ENCODE measurements around the gene DSCAM.

DSCAM gene

DNA sequence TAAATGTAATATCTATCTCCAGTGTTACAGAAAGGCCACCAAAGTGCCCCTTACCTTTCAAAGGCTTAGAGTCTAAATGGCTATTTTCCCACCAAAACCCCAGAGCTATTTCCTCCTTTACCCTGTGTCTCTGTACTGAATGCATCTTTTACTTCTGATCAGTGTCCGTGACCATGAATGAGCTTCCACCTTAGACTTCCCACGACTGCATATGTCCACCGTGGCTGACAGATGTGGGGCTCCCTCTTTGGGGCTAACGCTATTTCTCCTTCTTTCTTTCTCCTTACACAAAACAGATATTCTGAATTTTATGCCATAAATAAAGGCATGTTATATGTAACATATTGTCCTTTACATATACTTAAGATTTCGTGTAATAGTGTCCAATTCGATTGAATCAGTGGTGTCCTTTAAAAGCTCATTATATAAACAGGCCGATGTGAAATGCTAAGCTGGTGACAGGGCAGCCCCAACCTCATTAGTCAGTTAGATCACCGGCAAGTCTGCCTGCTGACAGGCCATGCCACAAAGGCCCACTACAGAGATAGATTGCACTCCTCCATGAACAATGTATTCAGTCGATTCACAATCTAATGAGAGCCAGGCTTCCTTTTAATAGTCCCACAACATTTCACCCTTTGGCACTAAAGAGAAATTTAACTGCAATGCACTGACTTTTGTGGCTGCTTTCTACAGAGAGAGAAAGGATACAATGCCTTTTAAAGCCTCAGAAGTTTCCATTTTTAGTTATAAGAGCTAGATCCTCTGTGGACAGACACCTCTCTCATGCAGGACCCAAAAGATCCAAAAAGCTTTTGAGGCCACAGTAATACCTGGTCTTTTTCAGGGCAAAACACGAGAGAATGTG lies 681.8 kb downstream of the DSCAM start:
- no peak for DNase-seq (ENCODE audit: low read depth)
- H3K4me3 ChIP-seq (replicated peaks; ENCODE audit: low read depth, low read length), result no peak overlapping the region
- TF ChIP-seq, protein P1, sequence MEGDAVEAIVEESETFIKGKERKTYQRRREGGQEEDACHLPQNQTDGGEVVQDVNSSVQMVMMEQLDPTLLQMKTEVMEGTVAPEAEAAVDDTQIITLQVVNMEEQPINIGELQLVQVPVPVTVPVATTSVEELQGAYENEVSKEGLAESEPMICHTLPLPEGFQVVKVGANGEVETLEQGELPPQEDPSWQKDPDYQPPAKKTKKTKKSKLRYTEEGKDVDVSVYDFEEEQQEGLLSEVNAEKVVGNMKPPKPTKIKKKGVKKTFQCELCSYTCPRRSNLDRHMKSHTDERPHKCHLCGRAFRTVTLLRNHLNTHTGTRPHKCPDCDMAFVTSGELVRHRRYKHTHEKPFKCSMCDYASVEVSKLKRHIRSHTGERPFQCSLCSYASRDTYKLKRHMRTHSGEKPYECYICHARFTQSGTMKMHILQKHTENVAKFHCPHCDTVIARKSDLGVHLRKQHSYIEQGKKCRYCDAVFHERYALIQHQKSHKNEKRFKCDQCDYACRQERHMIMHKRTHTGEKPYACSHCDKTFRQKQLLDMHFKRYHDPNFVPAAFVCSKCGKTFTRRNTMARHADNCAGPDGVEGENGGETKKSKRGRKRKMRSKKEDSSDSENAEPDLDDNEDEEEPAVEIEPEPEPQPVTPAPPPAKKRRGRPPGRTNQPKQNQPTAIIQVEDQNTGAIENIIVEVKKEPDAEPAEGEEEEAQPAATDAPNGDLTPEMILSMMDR (IDR thresholded peaks at IDR 0.05; ENCODE audit: low read length, missing control alignments), result no peak

DNA sequence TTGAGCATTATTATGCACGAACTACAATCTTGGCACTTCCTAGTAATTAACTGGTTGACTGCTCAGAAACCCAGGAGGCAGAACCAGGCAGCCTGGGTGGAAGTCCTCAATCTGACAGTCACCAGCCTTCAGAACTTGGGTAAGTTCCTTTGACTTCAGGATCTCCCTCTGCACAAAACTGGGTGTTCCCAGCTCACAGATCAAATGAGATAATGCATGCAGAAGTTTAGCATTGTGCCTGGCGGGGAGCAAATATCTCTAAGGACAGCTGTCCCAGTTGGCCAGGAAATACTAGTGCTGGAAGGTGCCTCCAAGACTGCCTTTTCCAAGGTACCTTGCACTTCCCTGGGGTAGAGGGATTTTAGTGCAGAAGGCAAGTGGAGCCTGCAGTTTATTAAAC lies 684.9 kb downstream of the DSCAM start:
- no peak for DNase-seq (ENCODE audit: low read depth)
- TF ChIP-seq, protein P1 (IDR thresholded peaks at IDR 0.05; ENCODE audit: low read length, missing control alignments), result no peak
- H3K4me3 ChIP-seq (replicated peaks; ENCODE audit: low read depth, low read length), result no peak overlapping the region

DNA sequence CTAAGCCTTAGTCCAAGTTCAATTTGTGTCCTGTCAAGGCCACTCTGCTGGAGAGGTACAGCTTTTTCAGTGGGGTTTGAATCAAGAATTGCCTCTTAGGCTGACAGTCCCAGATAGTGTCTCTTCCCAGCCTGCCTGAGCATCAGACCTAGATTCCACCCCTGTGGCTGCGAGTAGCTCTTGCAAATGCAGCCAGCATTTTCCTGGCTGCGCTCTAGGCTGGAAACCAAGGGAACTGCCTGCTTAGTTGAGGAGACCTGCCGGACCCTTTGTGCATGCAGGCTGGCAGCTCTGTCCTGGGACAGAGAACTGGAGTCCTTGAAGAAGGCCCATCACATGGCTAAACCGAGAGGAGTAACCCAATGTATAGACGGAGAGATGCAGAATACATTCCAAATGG lies 686.0 kb downstream of the DSCAM start:
- DNase-seq (ENCODE audit: low read depth), result no peak
- no peak overlapping the region for H3K4me3 ChIP-seq (replicated peaks; ENCODE audit: low read depth, low read length)
- TF ChIP-seq, protein P1 (IDR thresholded peaks at IDR 0.05; ENCODE audit: low read length, missing control alignments), result no peak

DNA sequence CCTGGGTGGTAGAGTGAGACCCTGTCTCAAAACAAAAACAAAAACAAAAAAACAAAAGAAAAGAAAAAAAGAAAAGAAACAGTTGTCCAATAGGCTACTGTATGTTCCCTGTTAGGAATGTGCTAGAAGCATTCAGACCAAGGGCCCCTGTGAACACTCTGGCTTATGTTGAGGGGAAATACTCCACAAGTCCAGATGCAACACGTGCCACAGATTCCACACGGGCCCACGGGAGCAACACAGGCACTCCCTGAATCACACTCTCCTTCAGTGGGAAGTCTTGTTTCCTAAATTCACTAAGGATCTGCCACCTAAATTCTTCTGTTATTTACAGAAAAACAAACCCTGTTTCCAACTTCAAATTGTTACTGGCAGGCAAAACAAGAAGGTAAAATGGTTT lies 688.6 kb downstream of the DSCAM start:
- no peak for DNase-seq (ENCODE audit: low read depth)
- TF ChIP-seq, protein P1 (IDR thresholded peaks at IDR 0.05; ENCODE audit: low read length, missing control alignments), result no peak
- H3K4me3 ChIP-seq (replicated peaks; ENCODE audit: low read depth, low read length), result no peak overlapping the region

DNA sequence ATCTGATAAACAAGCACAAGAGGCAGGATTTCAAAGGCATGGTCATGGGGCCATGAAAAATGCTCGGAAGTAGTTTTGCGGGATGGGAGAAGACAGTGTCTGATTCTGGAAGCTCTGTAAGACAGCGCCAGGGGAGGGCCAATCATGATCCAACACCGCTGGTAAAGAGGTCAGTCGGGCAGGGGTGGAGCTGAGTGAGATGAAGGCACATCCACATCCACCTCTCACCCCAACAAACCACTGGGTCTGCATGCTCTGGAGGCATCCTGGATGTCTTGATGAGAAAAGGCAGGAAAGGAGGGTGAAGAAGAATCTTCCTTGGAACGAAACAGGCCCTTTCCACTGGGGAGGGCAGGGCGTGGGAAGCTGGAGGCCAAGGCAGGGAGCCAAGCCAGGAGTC lies 691.4 kb downstream of the DSCAM start:
- TF ChIP-seq, protein P1 (IDR thresholded peaks at IDR 0.05; ENCODE audit: low read length, missing control alignments), result no peak
- DNase-seq (ENCODE audit: low read depth), result no peak
- H3K4me3 ChIP-seq (replicated peaks; ENCODE audit: low read depth, low read length), result no peak overlapping the region

DNA sequence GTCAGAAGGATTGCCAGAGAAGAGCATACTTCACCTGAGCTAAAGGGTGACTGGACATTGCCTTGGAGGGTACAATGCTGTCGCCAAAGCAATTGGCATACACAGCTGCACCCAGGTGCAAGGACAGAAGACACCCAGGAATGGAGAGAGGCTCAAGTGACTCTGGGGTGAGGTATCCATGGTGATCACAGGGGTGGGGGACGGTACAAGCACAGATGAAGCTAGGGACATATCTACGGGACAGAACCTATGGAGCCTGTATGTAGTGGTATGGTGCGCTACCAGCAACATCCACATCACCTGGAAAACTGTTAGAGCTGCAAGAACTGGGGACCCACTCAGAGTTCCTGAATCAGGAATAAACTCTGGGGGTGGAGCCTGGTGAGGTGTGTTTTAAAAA lies 693.6 kb downstream of the DSCAM start:
- TF ChIP-seq, protein P1 (IDR thresholded peaks at IDR 0.05; ENCODE audit: low read length, missing control alignments), result no peak
- DNase-seq (ENCODE audit: low read depth), result no peak
- H3K4me3 ChIP-seq (replicated peaks; ENCODE audit: low read depth, low read length), result no peak overlapping the region

DNA sequence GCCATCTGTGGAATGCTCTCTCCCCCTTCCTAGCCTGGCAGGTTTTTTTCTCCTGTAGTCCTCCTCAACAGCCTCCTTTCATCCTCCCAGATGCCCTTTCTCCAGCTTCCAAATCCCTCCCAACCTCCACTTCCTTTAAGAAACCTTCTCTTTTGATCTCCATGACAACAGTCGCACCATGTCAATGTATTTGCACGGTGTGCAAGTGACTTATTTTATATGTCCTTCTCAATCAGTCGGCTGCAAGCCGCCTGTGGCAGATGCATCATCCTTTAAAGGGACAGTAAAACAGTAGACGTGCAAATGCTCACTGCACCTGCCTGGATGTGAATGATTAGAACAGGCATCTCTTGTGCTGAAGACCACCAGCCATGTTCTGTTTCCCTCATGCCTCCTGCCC lies 694.5 kb downstream of the DSCAM start:
- H3K4me3 ChIP-seq (replicated peaks; ENCODE audit: low read depth, low read length), result no peak overlapping the region
- TF ChIP-seq, protein P1 (IDR thresholded peaks at IDR 0.05; ENCODE audit: low read length, missing control alignments), result no peak
- no peak for DNase-seq (ENCODE audit: low read depth)
